ENCODE results near the gene RASSF6. TPM values are rescaled to one million over a fixed set of nuclear protein-coding genes. Genes with fewer than 3 reads are reported as not detected.
"Not testable (repeated sequence)": the region's sequence is repeated elsewhere in the genome, so short reads cannot be mapped to it uniquely, and the experiment has no call there.

The RASSF6 gene
- total RNA-seq, 1 donor from 2014 or later: not detected

DNA sequence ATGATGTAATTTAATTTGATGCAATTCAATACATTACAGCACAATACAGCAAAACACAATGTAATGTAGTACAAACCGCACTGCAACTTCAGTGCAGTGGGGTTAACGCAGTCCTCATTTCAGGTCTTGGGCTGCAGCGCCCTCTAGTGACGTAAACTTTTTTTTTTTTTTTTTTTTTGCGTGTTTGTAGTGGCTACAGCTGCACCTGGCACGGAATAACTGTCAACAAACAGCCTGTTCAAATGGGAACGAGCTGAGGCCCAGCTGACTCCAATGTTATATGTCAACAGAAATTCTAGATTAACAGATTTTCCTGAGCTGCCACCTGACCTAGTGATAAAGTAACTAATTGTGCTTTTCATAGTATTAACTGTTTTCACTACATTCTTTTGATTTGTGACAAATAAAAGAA lies 33.5 kb upstream of the RASSF6 start:
- no peaks in the 10 kb centered on the region for H3K4me1 ChIP-seq (ENCODE audit: control insufficient read depth in 3 of 3, insufficient read depth in 3 of 3, low read length in 3 of 3)
- no peak overlapping the region for H3K9ac ChIP-seq (ENCODE audit: low read depth in 1 of 3, low read length in 3 of 3)
- H3K36me3 ChIP-seq (ENCODE audit: control insufficient read depth in 3 of 3, insufficient read depth in 3 of 3, low read length in 3 of 3): no peaks in the 10 kb centered on the region
- H3K9me3 ChIP-seq (ENCODE audit: control insufficient read depth in 3 of 3, low read length in 3 of 3): no peaks in the 10 kb centered on the region
- no peak overlapping the region for H3K4me3 ChIP-seq (ENCODE audit: low read length in 3 of 3)
- no peak overlapping the region for H3K27ac ChIP-seq (ENCODE audit: low read depth, low read length)
- no peaks in the 10 kb centered on the region for H3K27me3 ChIP-seq (ENCODE audit: control insufficient read depth in 3 of 3, insufficient read depth in 3 of 3, low read length in 3 of 3)

DNA sequence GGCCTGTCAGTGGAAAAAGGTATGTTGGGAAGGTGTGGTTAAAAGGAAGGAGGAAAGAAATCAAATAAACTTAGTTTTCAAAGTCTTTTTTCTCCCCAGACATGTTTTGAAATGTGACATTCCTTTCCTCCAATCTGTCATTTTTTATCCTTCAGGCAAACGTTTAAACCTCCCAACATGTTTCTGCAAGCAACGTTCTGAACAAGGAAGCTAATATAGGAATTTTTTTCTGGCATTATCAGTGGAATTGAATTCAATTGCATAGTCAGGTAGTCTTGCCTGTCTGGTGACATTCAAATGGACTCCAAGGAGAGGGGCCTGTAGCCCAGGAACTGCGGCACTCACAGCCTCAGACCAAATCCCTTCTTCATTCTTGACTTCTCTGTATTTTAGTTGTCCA lies 30.0 kb upstream of the RASSF6 start:
- Histone ChIP-seq H3K27me3 (ENCODE audit: control insufficient read depth in 3 of 3, insufficient read depth in 3 of 3, low read length in 3 of 3) (no peaks in the 10 kb centered on the region), H3K4me3 (ENCODE audit: low read length in 3 of 3) (no peak overlapping the region), H3K9ac (ENCODE audit: low read depth in 1 of 3, low read length in 3 of 3) (no peak overlapping the region), H3K9me3 (ENCODE audit: control insufficient read depth in 3 of 3, low read length in 3 of 3) (no peaks in the 10 kb centered on the region), H3K27ac (ENCODE audit: low read depth, low read length) (no peak overlapping the region), H3K36me3 (ENCODE audit: control insufficient read depth in 3 of 3, insufficient read depth in 3 of 3, low read length in 3 of 3) (no peaks in the 10 kb centered on the region), H3K4me1 (ENCODE audit: control insufficient read depth in 3 of 3, insufficient read depth in 3 of 3, low read length in 3 of 3) (no peaks in the 10 kb centered on the region)

DNA sequence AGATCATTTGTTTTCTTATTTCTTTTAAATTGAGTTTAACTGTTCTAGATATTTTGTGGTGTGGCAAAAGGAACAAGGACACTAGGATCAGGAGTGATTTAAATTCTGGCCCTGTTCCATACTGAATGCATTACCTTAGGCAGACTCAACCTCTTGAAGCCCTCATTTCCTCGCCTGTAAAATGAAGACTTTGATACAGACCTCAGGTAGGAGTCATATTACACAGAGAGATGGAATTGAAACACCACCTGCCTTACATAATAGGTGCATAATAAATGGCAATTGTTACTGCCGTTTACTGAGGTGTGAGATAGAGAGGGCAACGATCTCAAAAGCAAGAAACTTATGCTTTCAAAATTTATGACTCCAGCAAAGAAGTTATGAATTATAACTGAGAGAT lies 28.2 kb upstream of the RASSF6 start:
- Histone ChIP-seq H3K36me3 (ENCODE audit: control insufficient read depth in 3 of 3, insufficient read depth in 3 of 3, low read length in 3 of 3) (no peaks in the 10 kb centered on the region), H3K27ac (ENCODE audit: low read depth, low read length) (no peak overlapping the region), H3K27me3 (ENCODE audit: control insufficient read depth in 3 of 3, insufficient read depth in 3 of 3, low read length in 3 of 3) (no peaks in the 10 kb centered on the region), H3K4me3 (ENCODE audit: low read length in 3 of 3) (no peak overlapping the region), H3K9ac (ENCODE audit: low read depth in 1 of 3, low read length in 3 of 3) (no peak overlapping the region), H3K9me3 (ENCODE audit: control insufficient read depth in 3 of 3, low read length in 3 of 3) (no peaks in the 10 kb centered on the region), H3K4me1 (ENCODE audit: control insufficient read depth in 3 of 3, insufficient read depth in 3 of 3, low read length in 3 of 3) (no peaks in the 10 kb centered on the region)

DNA sequence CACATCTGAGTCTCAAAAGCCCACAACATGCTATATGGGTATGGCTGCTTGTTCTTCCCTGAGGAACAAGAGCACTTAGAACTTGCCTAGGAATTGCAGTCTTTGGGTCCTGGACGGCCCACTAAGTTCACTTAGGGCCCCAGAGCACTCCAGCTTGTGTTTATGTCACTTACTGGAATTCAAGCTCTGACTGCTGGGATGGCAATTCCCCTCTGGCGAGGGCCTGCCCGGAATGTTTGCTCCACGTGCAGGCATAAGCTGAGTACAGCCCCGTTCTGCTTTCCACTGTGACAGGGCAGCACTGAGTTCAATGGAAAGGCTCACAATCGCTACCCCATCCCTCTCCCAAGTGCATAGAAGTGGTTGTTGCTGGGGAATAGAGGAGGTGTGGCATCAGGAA lies 25.9 kb upstream of the RASSF6 start:
- Histone ChIP-seq H3K4me3 (ENCODE audit: low read length in 3 of 3) (no peak overlapping the region), H3K9me3 (ENCODE audit: control insufficient read depth in 3 of 3, low read length in 3 of 3) (no peaks in the 10 kb centered on the region), H3K9ac (ENCODE audit: low read depth in 1 of 3, low read length in 3 of 3) (no peak overlapping the region), H3K27ac (ENCODE audit: low read depth, low read length) (no peak overlapping the region), H3K36me3 (ENCODE audit: control insufficient read depth in 3 of 3, insufficient read depth in 3 of 3, low read length in 3 of 3) (no peaks in the 10 kb centered on the region), H3K4me1 (ENCODE audit: control insufficient read depth in 3 of 3, insufficient read depth in 3 of 3, low read length in 3 of 3) (no peaks in the 10 kb centered on the region), H3K27me3 (ENCODE audit: control insufficient read depth in 3 of 3, insufficient read depth in 3 of 3, low read length in 3 of 3) (no peaks in the 10 kb centered on the region)

DNA sequence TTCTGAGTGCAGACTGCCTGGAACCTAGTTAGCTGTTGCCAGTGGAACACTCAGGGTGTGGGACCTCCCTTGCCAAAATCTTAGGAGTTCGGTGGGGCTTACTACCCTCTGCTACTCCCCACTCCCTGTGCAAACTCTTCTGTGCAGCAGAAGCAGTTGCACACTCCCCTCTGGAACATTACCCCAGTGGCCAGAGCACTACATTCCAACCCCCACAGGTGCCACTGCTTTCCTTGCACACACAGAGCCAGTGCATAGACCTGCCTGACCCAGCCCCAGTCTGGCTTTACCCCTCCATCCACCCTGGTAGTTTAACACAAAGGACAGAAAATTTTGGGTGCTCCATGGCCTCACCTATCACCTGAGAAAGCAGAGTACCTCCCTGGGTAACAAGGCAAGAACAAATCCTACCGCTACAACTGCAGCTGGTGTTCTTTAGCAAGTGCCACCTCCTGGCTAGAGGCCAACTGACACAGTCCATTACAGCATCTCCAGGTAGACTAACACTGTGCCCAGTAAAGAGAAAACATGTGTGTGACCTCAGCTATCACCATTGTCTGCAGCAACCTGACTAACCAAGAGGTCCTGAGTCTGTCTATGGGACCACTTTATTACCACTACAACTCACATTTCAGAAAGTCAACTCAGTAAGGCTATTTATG lies 11.5 kb upstream of the RASSF6 start:
- no peaks in the 10 kb centered on the region for H3K36me3 ChIP-seq (ENCODE audit: control insufficient read depth in 3 of 3, insufficient read depth in 3 of 3, low read length in 3 of 3)
- no peak overlapping the region for H3K9ac ChIP-seq (ENCODE audit: low read depth in 1 of 3, low read length in 3 of 3)

DNA sequence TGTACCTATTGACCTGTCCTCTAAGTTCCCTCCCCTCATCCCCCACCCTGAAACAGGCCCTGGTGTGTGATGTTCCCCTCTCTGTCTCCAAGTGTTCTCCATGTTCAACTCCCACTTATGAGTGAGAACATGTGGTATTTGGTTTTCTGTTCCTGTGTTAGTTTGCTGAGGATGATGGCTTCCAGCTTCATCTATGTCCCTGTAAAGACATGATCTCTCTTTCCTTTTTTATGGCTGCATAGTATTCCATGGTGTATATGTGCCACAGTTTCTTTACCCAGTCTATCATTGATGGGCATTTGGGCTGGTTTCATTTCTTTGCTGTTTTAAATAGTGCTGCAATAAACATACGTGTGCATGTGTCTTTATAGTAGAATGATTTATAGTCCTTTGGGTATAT lies 8.6 kb upstream of the RASSF6 start:
- H3K36me3 ChIP-seq (ENCODE audit: control insufficient read depth in 3 of 3, insufficient read depth in 3 of 3, low read length in 3 of 3); H3K4me1 ChIP-seq (ENCODE audit: control insufficient read depth in 3 of 3, insufficient read depth in 3 of 3, low read length in 3 of 3); H3K27ac ChIP-seq (ENCODE audit: low read depth, low read length); H3K4me3 ChIP-seq (ENCODE audit: low read length in 3 of 3); H3K27me3 ChIP-seq (ENCODE audit: control insufficient read depth in 3 of 3, insufficient read depth in 3 of 3, low read length in 3 of 3); H3K9ac ChIP-seq (ENCODE audit: low read depth in 1 of 3, low read length in 3 of 3); H3K9me3 ChIP-seq (ENCODE audit: control insufficient read depth in 3 of 3, low read length in 3 of 3): not testable (repeated sequence)

More for the DNA sequence above, 11.5 kb upstream of the RASSF6 start:
- H3K4me1 ChIP-seq (ENCODE audit: control insufficient read depth in 3 of 3, insufficient read depth in 3 of 3, low read length in 3 of 3): no peaks in the 10 kb centered on the region
- H3K9me3 ChIP-seq (ENCODE audit: control insufficient read depth in 3 of 3, low read length in 3 of 3): no peaks in the 10 kb centered on the region
- H3K27ac ChIP-seq (ENCODE audit: low read depth, low read length): no peak overlapping the region
- H3K27me3 ChIP-seq (ENCODE audit: control insufficient read depth in 3 of 3, insufficient read depth in 3 of 3, low read length in 3 of 3): no peaks in the 10 kb centered on the region
- H3K4me3 ChIP-seq (ENCODE audit: low read length in 3 of 3): no peak overlapping the region

DNA sequence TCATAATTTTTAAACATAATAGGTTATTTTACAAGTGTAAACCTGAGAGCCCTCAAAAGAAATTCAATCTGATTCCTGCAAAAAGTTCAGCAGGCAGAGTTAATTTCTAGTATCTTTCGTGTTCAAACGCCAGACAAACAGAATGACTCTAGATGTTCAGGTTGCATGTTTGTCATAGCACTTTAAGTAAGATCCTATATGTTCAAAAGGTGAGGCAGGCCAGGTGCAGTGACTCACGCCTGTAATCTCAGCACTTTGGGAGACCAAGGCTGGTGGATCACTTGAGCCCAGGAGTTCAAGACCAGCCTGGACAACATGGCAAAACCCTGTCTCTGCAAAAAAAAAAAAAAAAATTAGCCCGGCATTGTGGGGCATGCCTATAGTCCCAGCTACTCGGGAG lies 1.1 kb upstream of the RASSF6 start:
- Histone ChIP-seq H3K9me3 (ENCODE audit: control insufficient read depth in 3 of 3, low read length in 3 of 3) (no peaks in the 10 kb centered on the region), H3K9ac (ENCODE audit: low read depth in 1 of 3, low read length in 3 of 3) (no peak overlapping the region), H3K36me3 (ENCODE audit: control insufficient read depth in 3 of 3, insufficient read depth in 3 of 3, low read length in 3 of 3) (no peaks in the 10 kb centered on the region), H3K4me1 (ENCODE audit: control insufficient read depth in 3 of 3, insufficient read depth in 3 of 3, low read length in 3 of 3) (no peaks in the 10 kb centered on the region), H3K4me3 (ENCODE audit: low read length in 3 of 3) (no peak overlapping the region), H3K27me3 (ENCODE audit: control insufficient read depth in 3 of 3, insufficient read depth in 3 of 3, low read length in 3 of 3) (peaks cover 0 to 4% (median 3%) of the 10 kb centered on the region in 3 donors), H3K27ac (ENCODE audit: low read depth, low read length) (no peak overlapping the region)

DNA sequence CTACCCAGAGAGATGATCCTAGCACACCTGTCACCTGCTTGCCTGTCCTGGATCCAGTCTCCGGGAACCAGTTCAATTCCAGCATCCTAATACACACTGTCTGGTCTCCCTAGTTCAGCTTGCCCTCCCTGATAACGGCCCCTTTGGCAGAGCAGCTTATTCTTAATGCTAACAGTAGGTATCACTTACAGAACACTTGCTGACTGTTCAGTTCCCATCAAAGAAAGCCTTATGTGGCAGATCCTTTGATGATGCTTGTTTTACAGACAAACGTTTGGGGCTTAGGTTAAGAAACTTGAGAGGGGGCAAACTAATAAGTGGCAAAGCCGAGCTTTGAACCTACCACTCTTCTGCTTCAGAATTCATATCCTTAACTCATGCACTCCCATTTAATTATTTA lies 890 bp downstream of the RASSF6 start:
- Histone ChIP-seq H3K27ac (ENCODE audit: low read depth, low read length) (no peak overlapping the region), H3K9me3 (ENCODE audit: control insufficient read depth in 3 of 3, low read length in 3 of 3) (no peaks in the 10 kb centered on the region), H3K27me3 (ENCODE audit: control insufficient read depth in 3 of 3, insufficient read depth in 3 of 3, low read length in 3 of 3) (peaks cover 0 to 4% (median 3%) of the 10 kb centered on the region in 3 donors), H3K9ac (ENCODE audit: low read depth in 1 of 3, low read length in 3 of 3) (no peak overlapping the region), H3K36me3 (ENCODE audit: control insufficient read depth in 3 of 3, insufficient read depth in 3 of 3, low read length in 3 of 3) (no peaks in the 10 kb centered on the region), H3K4me3 (ENCODE audit: low read length in 3 of 3) (no peak overlapping the region), H3K4me1 (ENCODE audit: control insufficient read depth in 3 of 3, insufficient read depth in 3 of 3, low read length in 3 of 3) (no peaks in the 10 kb centered on the region)

DNA sequence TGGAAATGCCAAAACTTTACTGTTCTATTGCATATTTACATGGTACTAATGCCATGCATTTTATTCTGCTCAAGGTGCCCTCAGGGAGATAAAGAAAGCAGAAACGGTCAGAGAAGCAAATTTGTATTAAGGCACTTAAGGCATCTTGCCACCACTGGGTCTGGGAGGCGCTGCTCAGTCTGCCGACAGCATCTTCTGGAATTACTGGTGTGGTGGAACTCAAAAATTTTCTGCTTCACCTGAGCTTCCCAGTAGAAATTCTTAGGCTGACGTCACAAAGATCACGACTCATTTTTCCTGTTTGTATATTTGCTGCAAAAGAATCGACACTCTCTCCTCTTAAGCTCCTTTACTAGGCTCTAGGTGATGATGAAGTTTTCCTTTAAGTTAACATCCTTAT lies 3.0 kb downstream of the RASSF6 start:
- H3K27ac ChIP-seq (ENCODE audit: low read depth, low read length): no peak overlapping the region
- H3K4me1 ChIP-seq (ENCODE audit: control insufficient read depth in 3 of 3, insufficient read depth in 3 of 3, low read length in 3 of 3): no peaks in the 10 kb centered on the region
- no peaks in the 10 kb centered on the region for H3K9me3 ChIP-seq (ENCODE audit: control insufficient read depth in 3 of 3, low read length in 3 of 3)
- H3K4me3 ChIP-seq (ENCODE audit: low read length in 3 of 3): no peak overlapping the region
- H3K9ac ChIP-seq (ENCODE audit: low read depth in 1 of 3, low read length in 3 of 3): no peak overlapping the region
- no peaks in the 10 kb centered on the region for H3K36me3 ChIP-seq (ENCODE audit: control insufficient read depth in 3 of 3, insufficient read depth in 3 of 3, low read length in 3 of 3)
- H3K27me3 ChIP-seq (ENCODE audit: control insufficient read depth in 3 of 3, insufficient read depth in 3 of 3, low read length in 3 of 3): peaks cover 0 to 4% (median 3%) of the 10 kb centered on the region in 3 donors

DNA sequence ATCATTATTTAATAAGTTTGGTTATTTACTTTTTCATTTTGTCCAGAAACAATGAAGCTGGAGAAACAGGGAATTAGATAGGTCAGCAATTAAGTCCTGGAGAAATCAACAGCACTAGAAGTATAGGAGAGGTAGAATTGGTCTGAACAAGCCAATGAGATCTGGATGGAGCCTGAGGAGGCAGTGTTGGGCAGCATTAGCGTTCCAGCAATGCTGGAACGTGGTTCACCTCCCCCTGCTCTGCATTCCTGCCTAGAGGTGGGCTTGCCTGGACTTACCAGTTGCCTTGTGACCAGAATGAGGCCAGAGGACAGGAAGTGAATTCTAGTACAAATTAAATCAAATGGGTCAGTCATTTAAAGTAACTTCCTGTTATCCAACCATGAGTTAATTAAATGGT lies 4.6 kb downstream of the RASSF6 start:
- H3K27ac ChIP-seq (ENCODE audit: low read depth, low read length): no peak overlapping the region
- H3K9ac ChIP-seq (ENCODE audit: low read depth in 1 of 3, low read length in 3 of 3): no peak overlapping the region
- no peaks in the 10 kb centered on the region for H3K9me3 ChIP-seq (ENCODE audit: control insufficient read depth in 3 of 3, low read length in 3 of 3)
- H3K36me3 ChIP-seq (ENCODE audit: control insufficient read depth in 3 of 3, insufficient read depth in 3 of 3, low read length in 3 of 3): no peaks in the 10 kb centered on the region
- H3K4me3 ChIP-seq (ENCODE audit: low read length in 3 of 3): no peak overlapping the region
- no peaks in the 10 kb centered on the region for H3K4me1 ChIP-seq (ENCODE audit: control insufficient read depth in 3 of 3, insufficient read depth in 3 of 3, low read length in 3 of 3)
- peaks cover 0 to 4% (median 0%) of the 10 kb centered on the region in 3 donors for H3K27me3 ChIP-seq (ENCODE audit: control insufficient read depth in 3 of 3, insufficient read depth in 3 of 3, low read length in 3 of 3)
